Upper lobe of right lung (tissue), 1 donor: Measurements from ENCODE around the gene BMS1. TPM values are rescaled to one million over a fixed set of nuclear protein-coding genes. Genes with fewer than 3 reads are reported as not detected.

Experiments used
- ATAC-seq: fragments of 200-7000 bp; cut with Tn5 transposase; one replicate; pipeline ENCODE4 v1.9.1; 2020; ENCODE audit warnings: mild to moderate bottlenecking, moderate library complexity
- DNase-seq: peaks from one replicate; pipeline ENCODE4 v3.0.0-alpha.2; 2020
- H3K27ac ChIP-seq: fragments of 200-600 bp; one replicate; pipeline ENCODE4 v1.8.0; 2022
- H3K27me3 ChIP-seq: fragments of 200-600 bp; one replicate; pipeline ENCODE4 v1.8.0; 2022; ENCODE audit warnings: mild to moderate bottlenecking
- H3K36me3 ChIP-seq: fragments of 200-600 bp; one replicate; pipeline ENCODE4 v1.8.0; 2022
- H3K4me1 ChIP-seq: fragments of 200-600 bp; one replicate; pipeline ENCODE4 v1.8.0; 2022
- H3K4me3 ChIP-seq: fragments of 200-600 bp; one replicate; pipeline ENCODE4 v1.8.0; 2022; ENCODE audit warnings: mild to moderate bottlenecking
- H3K9me3 ChIP-seq: fragments of 200-600 bp; one replicate; pipeline ENCODE4 v1.8.0; 2022
- intact Hi-C: fragments of 100-400 bp; cut with DNase I; formaldehyde crosslinking; loops from one replicate; pipeline ENCODE4 v1.11.0; 2022
- total RNA-seq: library from RNA; stranded (reverse); fragmentation: NEBNext Ultra II Directional; extraction: Animal tissue kit (Norgen Biotek cat#: 25700); gene quantifications from one replicate; pipeline ENCODE4 v1.2.1, GENCODE V29; 2021
- TF ChIP-seq, protein P1 (sequence below): fragments of 200-600 bp; IDR thresholded peaks from one replicate; pipeline ENCODE4 v1.8.0; 2022; ENCODE audit warnings: antibody characterized with exemption
- donor health status: DM: no; HTN: yes; CAD: no; lungs with severe emphysema.

The BMS1 gene
- total RNA-seq, 1 donor from 2014 or later: 13.0 TPM

DNA sequence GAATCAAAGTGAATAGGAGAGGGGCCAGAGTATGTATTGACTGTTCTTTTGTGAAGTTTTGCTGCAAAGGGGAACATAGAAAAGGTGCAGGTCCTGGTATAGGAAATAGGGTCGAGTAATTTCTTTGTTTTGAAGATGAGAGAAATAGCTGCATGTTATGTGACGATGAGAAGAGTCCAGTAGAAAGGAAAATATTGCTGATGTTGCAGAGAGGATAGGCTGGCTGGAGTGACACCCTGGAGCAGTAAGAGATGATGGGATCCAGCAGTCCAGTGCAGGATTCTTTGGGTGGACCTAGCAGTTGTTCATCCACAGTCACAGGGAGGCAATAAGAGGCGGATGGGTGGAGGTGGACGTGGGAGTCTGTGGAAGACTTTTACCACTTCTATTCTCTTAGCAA is 2.1 kb upstream of the BMS1 start:
- no peak for ATAC-seq
- Histone ChIP-seq H3K4me1 (peaks cover 7% of the 10 kb centered on the region), H3K4me3 (no peak overlapping the region), H3K36me3 (peaks cover 12% of the 10 kb centered on the region), H3K27ac (no peak overlapping the region), H3K9me3 (no peaks in the 10 kb centered on the region), H3K27me3 (no peaks in the 10 kb centered on the region)
- TF ChIP-seq, protein P1, sequence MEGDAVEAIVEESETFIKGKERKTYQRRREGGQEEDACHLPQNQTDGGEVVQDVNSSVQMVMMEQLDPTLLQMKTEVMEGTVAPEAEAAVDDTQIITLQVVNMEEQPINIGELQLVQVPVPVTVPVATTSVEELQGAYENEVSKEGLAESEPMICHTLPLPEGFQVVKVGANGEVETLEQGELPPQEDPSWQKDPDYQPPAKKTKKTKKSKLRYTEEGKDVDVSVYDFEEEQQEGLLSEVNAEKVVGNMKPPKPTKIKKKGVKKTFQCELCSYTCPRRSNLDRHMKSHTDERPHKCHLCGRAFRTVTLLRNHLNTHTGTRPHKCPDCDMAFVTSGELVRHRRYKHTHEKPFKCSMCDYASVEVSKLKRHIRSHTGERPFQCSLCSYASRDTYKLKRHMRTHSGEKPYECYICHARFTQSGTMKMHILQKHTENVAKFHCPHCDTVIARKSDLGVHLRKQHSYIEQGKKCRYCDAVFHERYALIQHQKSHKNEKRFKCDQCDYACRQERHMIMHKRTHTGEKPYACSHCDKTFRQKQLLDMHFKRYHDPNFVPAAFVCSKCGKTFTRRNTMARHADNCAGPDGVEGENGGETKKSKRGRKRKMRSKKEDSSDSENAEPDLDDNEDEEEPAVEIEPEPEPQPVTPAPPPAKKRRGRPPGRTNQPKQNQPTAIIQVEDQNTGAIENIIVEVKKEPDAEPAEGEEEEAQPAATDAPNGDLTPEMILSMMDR: no peak
- DNase-seq: no peak
- intact Hi-C loops: no loop called here

DNA sequence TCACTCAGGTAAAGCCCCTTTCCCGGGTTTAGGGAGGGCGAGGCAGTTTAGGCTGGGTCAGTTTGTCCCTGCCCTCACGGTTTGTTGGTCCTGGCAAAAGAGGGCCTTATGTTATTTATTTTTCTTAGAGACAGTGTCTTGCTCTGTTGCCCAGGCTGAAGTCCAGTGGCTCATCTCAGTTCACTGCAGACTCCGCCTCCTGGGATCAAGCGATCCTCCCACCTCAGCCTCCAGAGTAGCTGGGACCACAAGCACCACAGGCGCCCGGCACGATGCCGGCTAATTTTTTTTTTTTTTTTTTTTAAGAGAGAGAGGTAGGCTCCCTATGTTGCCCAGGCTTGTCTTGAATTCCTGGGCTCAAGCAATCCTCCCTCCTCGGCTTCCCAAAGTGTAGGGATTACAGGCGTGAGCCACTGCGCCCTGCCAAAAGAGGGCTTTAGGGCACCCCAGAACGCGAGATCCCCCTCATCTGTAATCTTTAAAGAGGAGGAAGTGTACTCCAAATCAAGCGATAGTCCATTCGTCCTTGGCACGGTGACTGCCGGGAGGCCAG is 626 bp upstream of the BMS1 start:
- H3K4me3 ChIP-seq: peak overlapping the region; percentile 81
- H3K9me3 ChIP-seq: no peaks in the 10 kb centered on the region
- DNase-seq: no peak
- no peak for ATAC-seq
- intact Hi-C loops: no loop called here
- TF ChIP-seq, protein P1: no peak
- peaks cover 26% of the 10 kb centered on the region for H3K36me3 ChIP-seq
- H3K4me1 ChIP-seq: peaks cover 7% of the 10 kb centered on the region
- no peaks in the 10 kb centered on the region for H3K27me3 ChIP-seq
- H3K27ac ChIP-seq: peak overlapping the region; percentile 93

DNA sequence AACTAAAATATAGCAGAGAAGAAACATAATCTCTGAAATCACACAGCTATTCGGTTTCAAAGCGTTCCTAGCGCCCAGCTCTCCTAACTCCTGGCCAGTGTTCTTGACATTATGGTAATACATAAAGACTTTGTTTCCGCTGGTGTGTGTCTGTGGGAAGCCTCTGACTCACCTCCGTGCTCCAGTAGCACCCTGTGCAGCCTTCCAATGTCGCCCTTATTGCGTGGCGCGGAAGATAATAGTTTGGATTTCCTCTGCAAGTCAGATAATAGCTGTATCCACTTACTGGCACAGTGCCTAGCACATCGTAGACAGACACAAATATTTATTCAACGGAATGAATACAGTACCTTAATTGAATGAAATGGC is 570 bp downstream of the BMS1 start:
- H3K4me1 ChIP-seq: peaks cover 7% of the 10 kb centered on the region
- H3K4me3 ChIP-seq: peak overlapping the region; percentile 81
- peaks cover 37% of the 10 kb centered on the region for H3K36me3 ChIP-seq
- intact Hi-C loops: no loop called here
- H3K27me3 ChIP-seq: no peaks in the 10 kb centered on the region
- no peaks in the 10 kb centered on the region for H3K9me3 ChIP-seq
- peak overlapping the region; percentile 93 for H3K27ac ChIP-seq
- ATAC-seq: peak; percentile 13
- TF ChIP-seq, protein P1: no peak
- no peak for DNase-seq

DNA sequence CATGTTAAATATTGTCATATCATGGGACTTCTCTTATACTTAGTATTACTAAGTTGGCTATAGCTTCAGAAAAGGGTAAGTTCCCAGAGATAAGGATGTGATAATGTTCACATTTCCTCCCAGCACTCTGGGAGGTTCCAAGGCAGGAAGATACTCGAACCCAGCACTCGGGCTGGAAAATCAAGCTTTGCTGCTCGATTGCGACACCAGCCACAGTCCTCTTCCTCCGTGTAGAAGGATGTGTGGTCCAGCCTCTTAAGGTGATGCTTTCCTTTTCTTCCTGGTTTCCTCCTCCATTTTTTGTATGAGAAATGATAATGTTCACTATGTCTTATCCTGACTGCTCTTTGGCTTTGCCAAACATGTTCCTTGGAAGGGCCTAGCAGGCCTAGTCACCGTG is 3.2 kb downstream of the BMS1 start:
- Histone ChIP-seq H3K4me3 (no peak overlapping the region), H3K4me1 (peaks cover 7% of the 10 kb centered on the region), H3K9me3 (no peaks in the 10 kb centered on the region), H3K27me3 (no peaks in the 10 kb centered on the region), H3K27ac (no peak overlapping the region), H3K36me3 (peaks cover 63% of the 10 kb centered on the region)
- ATAC-seq (no peak), DNase-seq (no peak)
- TF ChIP-seq, protein P1: no peak
- intact Hi-C loops: no loop called here

DNA sequence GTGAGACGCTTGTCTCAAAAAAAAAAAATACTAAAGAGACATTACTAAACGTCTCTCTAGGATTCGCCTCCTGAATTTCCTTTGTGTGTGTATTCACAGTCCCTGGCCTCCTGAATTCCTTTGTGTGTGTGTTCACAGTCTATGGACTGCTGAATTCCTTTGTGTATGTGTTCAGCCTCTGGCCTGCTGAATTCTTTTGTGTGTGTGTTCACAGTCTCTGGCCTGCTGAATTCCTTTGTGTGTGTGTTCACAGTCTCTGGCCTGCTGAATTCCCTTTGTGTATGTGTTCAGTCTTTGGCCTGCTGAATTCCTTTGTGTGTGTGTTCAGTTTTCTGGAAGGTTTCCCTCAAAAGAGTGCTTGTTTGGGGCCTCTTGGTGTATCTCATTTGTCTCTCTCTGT is 8.2 kb downstream of the BMS1 start:
- H3K27me3 ChIP-seq: no peaks in the 10 kb centered on the region
- intact Hi-C loops: no loop called here
- no peak overlapping the region for H3K27ac ChIP-seq
- TF ChIP-seq, protein P1: no peak
- H3K4me1 ChIP-seq: no peaks in the 10 kb centered on the region
- no peaks in the 10 kb centered on the region for H3K9me3 ChIP-seq
- peaks cover 95% of the 10 kb centered on the region for H3K36me3 ChIP-seq
- no peak overlapping the region for H3K4me3 ChIP-seq
- DNase-seq (no peak), ATAC-seq (no peak)

DNA sequence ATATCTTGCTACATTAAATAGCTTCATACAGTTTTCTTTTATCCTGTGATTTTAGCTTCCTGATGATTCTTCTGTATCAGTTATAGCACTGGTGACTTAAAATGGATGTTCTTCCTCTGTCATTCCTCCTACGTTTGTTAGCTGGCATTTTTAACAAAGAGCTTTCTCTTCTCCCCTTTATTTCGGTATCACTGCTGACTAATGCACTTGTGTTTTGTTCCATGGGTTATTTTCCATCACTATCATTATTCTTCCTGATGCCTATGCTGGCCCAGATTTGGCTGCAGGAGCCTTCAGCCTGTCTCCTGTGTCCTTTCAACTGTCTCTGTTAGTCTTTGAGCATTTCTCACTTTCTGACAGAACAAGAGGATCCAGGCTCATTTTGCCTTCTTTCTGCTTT is 13.1 kb downstream of the BMS1 start:
- Histone ChIP-seq H3K9me3 (no peaks in the 10 kb centered on the region), H3K27me3 (no peaks in the 10 kb centered on the region), H3K27ac (no peak overlapping the region), H3K4me3 (no peak overlapping the region), H3K36me3 (peaks cover 97% of the 10 kb centered on the region), H3K4me1 (no peaks in the 10 kb centered on the region)
- ATAC-seq: no peak
- TF ChIP-seq, protein P1: no peak
- intact Hi-C loops: no loop called here
- DNase-seq: no peak
